ENCODE results near the gene CATSPER1.

The CATSPER1 gene

GRCh38 chr11:66070604-66071380, 44.5 kb upstream of the CATSPER1 start:
- TF ChIP-seq EZH2 (optimal IDR thresholded peaks at IDR 0.05; ENCODE audit: low read depth, low read length) (no peak), EZH2phosphoT487 (IDR thresholded peaks at IDR 0.05; ENCODE audit: low read length) (no peak), CTCF (IDR thresholded peaks at IDR 0.05; ENCODE audit: low read length) (no peak)
- Histone ChIP-seq H3K4me2 (ENCODE audit: low read depth, low read length) (peak overlapping the region; percentile 88), H2AFZ (ENCODE audit: low read length) (peak overlapping the region; percentile 41; the same call in 1 of the 2 replicates), H4K20me1 (ENCODE audit: insufficient read depth, low read length) (peaks cover 14% of the 10 kb centered on the region), H3K9ac (ENCODE audit: low read length) (peak overlapping the region; percentile 59; the same call in 1 of the 2 replicates), H3K4me3 (ENCODE audit: low read length) (peak overlapping the region; percentile 75), H3K79me2 (ENCODE audit: low read length) (peaks cover 54% of the 10 kb centered on the region), H3K27me3 (replicated peaks; ENCODE audit: insufficient read depth, low read length) (no peaks in the 10 kb centered on the region), H3K9me3 (replicated peaks; ENCODE audit: insufficient read depth, low read length) (no peaks in the 10 kb centered on the region), H3F3A (ENCODE audit: insufficient read depth, low read length) (peaks cover 48% of the 10 kb centered on the region), H3K36me3 (replicated peaks; ENCODE audit: insufficient read depth, low read length) (no peaks in the 10 kb centered on the region; the same call in 1 of the 2 replicates), H3K27ac (ENCODE audit: low read length) (no peak overlapping the region), H3K9me2 (replicated peaks; ENCODE audit: insufficient read depth, low read length) (no peaks in the 10 kb centered on the region), H3K4me1 (ENCODE audit: low read length) (peaks cover 38% of the 10 kb centered on the region)
- DNase-seq: peak; percentile 20

- Histone ChIP-seq H3K9me3 (replicated peaks; ENCODE audit: insufficient read depth, low read length) (no peaks in the 10 kb centered on the region), H3K36me3 (replicated peaks; ENCODE audit: insufficient read depth, low read length) (no peaks in the 10 kb centered on the region; the same call in 1 of the 2 replicates), H3K4me2 (ENCODE audit: low read depth, low read length) (peak within 1 kb of the TSS; percentile 88), H3K4me1 (ENCODE audit: low read length) (peaks cover 44% of the 10 kb centered on the region), H3K9me2 (replicated peaks; ENCODE audit: insufficient read depth, low read length) (no peaks in the 10 kb centered on the region), H3K27ac (ENCODE audit: low read length) (peak within 1 kb of the TSS; percentile 95), H3K27me3 (replicated peaks; ENCODE audit: insufficient read depth, low read length) (no peaks in the 10 kb centered on the region), H3K4me3 (ENCODE audit: low read length) (peak within 1 kb of the TSS; percentile 75), H2AFZ (ENCODE audit: low read length) (peak within 1 kb of the TSS; percentile 41; the same call in 1 of the 2 replicates), H4K20me1 (ENCODE audit: insufficient read depth, low read length) (peaks cover 14% of the 10 kb centered on the region), H3F3A (ENCODE audit: insufficient read depth, low read length) (peaks cover 57% of the 10 kb centered on the region), H3K79me2 (ENCODE audit: low read length) (peaks cover 58% of the 10 kb centered on the region), H3K9ac (ENCODE audit: low read length) (peak within 1 kb of the TSS; percentile 61)
- TF ChIP-seq CTCF (IDR thresholded peaks at IDR 0.05; ENCODE audit: low read length) (no peak), EZH2phosphoT487 (IDR thresholded peaks at IDR 0.05; ENCODE audit: low read length) (no peak), EZH2 (optimal IDR thresholded peaks at IDR 0.05; ENCODE audit: low read depth, low read length) (no peak)
- peak; percentile 66 for DNase-seq
These were observed 43.7 kb upstream of the CATSPER1 start, which contains the start of gene PACS1 for GRCh38 chr11:66069715-66070603. PACS1 (plus strand) TSS chr11:66070272; CDS start chr11:66070487, 215 bp downstream.

GRCh38 chr11:66068923-66069714, 42.8 kb upstream of the CATSPER1 start:
- H3K4me2 ChIP-seq (ENCODE audit: low read depth, low read length): peak overlapping the region; percentile 71
- TF ChIP-seq CTCF (IDR thresholded peaks at IDR 0.05; ENCODE audit: low read length) (peak; percentile 35), EZH2phosphoT487 (IDR thresholded peaks at IDR 0.05; ENCODE audit: low read length) (no peak), EZH2 (optimal IDR thresholded peaks at IDR 0.05; ENCODE audit: low read depth, low read length) (no peak)
- H3K9me2 ChIP-seq (replicated peaks; ENCODE audit: insufficient read depth, low read length): no peaks in the 10 kb centered on the region
- no peaks in the 10 kb centered on the region for H3K9me3 ChIP-seq (replicated peaks; ENCODE audit: insufficient read depth, low read length)
- peak; percentile 85 for DNase-seq
- H3K36me3 ChIP-seq (replicated peaks; ENCODE audit: insufficient read depth, low read length): no peaks in the 10 kb centered on the region; the same call in 1 of the 2 replicates
- H2AFZ ChIP-seq (ENCODE audit: low read length): no peak overlapping the region
- peaks cover 61% of the 10 kb centered on the region for H3K79me2 ChIP-seq (ENCODE audit: low read length)
- peak overlapping the region; percentile 95 for H3K27ac ChIP-seq (ENCODE audit: low read length)
- H3K4me3 ChIP-seq (ENCODE audit: low read length): peak overlapping the region; percentile 51
- peaks cover 18% of the 10 kb centered on the region for H4K20me1 ChIP-seq (ENCODE audit: insufficient read depth, low read length)
- peaks cover 64% of the 10 kb centered on the region for H3F3A ChIP-seq (ENCODE audit: insufficient read depth, low read length)
- H3K27me3 ChIP-seq (replicated peaks; ENCODE audit: insufficient read depth, low read length): no peaks in the 10 kb centered on the region
- H3K9ac ChIP-seq (ENCODE audit: low read length): peak overlapping the region; percentile 61
- H3K4me1 ChIP-seq (ENCODE audit: low read length): peaks cover 51% of the 10 kb centered on the region
